GM12874 (cell line): ENCODE results near the gene KRT82.

ENCODE experiments used
- CTCF ChIP-seq: IDR thresholded peaks from 2 replicates; pipeline ENCODE4 v1.5.1; 2011; ENCODE audit warnings: low read depth, mild to moderate bottlenecking, control low read depth, low read length, moderate library complexity; ENCODE audit not compliant: insufficient read depth

Gene KRT82

GRCh38 chr12:52402873-52403540, 3.1 kb downstream of the KRT82 start:
- no peak for TF ChIP-seq CTCF

DNA sequence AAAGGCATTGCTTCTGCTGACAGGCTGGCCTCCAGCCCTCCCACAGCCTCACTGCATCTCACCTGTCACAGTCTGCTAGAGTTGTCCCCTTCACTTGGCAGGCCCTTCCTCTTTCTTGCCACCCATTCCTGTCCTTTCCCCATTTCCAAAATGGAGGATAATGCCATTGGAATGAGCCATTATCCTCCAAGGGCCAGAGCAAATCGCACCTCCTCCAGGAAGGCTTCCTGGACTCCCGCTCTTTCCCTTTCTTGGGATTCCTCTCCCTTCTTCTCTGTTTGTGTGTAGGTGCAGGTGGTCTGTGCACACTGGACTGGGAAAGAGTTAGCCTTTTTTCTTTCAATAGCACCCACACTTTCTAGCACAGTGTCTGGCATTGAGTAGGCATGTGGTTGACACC, 3.8 kb downstream of the KRT82 start:
- no peak for TF ChIP-seq CTCF

DNA sequence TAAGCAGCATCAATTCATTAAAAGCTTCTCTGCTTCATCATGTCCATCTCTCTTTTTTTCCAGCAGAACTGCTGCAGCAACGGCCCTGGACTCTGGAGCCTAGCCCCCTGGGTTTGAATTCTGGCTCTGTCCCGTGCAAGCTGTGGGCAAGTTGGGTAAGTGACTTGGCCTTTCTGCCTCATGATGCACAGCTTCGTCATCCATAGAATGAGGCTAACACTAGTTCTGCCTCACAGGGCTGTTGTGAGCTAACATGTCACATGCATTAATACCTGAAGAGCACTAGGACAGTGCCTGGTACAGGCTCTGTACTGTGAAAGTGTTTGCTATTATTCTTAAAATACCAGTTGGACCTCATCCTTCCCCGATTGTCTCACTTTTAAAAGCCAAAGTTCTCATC, 4.2 kb downstream of the KRT82 start:
- TF ChIP-seq CTCF = no peak

GRCh38 chr12:52401526-52401925, 4.6 kb downstream of the KRT82 start:
- no peak for TF ChIP-seq CTCF

DNA sequence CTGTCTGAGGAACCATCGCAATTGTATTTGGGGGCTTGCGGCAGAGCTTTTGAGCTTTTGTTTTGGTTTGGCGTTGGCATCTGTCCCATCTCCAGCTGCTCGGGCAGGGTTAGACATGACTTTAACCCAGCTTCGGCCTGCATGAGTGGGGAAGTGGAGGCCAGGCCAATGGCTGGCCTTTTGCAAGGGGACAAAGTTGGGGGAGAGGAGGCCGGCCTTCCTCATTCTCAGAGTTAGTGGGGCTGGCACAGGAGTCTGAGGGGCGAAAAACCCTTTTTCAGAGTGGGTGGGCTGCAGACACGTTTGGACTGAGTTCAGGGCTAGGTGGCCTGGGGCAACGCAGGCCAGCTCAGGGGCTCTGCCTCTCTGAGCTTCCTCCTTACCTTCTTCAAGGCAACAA, 5.2 kb downstream of the KRT82 start:
- TF ChIP-seq CTCF = no peak

GRCh38 chr12:52399756-52400155, 6.4 kb downstream of the KRT82 start:
- no peak for TF ChIP-seq CTCF

DNA sequence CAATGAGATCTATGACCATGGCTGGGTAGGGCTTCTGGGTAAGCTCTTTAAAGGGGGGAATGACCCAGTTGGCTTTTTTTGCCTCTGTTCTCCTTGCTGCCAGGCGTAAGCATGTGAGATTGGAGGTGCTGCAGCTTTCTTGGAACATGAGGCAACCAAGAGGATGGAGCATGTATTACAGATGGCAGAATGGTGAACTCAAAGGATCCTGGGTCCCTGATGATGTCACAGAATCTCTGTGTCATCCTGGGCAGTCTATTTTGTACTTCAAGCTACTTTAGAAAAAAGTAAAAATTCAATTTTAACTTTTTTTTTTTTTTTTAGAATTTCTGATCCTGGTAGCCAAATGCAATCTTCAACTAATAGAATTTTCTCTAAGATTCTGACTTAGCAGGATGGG, 8.0 kb downstream of the KRT82 start:
- no peak for TF ChIP-seq CTCF
